Mucosa of stomach (tissue), 1 donor: Measurements from ENCODE around the gene DMRT2.

Source experiments
- H3K27me3 ChIP-seq: one replicate; pipeline ENCODE4 v1.7.0; 2013; ENCODE audit warnings: mild to moderate bottlenecking, low read length; ENCODE audit not compliant: control insufficient read depth, insufficient read depth
- H3K36me3 ChIP-seq: one replicate; pipeline ENCODE4 v1.7.0; 2013; ENCODE audit warnings: low read length; ENCODE audit not compliant: control insufficient read depth, insufficient read depth
- H3K4me1 ChIP-seq: one replicate; pipeline ENCODE4 v1.7.0; 2013; ENCODE audit warnings: mild to moderate bottlenecking, low read length; ENCODE audit not compliant: control insufficient read depth, insufficient read depth
- H3K4me3 ChIP-seq: one replicate; pipeline ENCODE4 v1.7.0; 2013; ENCODE audit warnings: low read length
- H3K9ac ChIP-seq: one replicate; pipeline ENCODE4 v1.7.0; 2013; ENCODE audit warnings: mild to moderate bottlenecking, low read length, moderate library complexity
- H3K9me3 ChIP-seq: one replicate; pipeline ENCODE4 v1.7.0; 2013; ENCODE audit warnings: mild to moderate bottlenecking, low read length, moderate library complexity; ENCODE audit not compliant: control insufficient read depth
- donor health status: Pancreatic carcinoma.

The DMRT2 gene

GRCh38 chr9:1049641-1050040 is 516 bp upstream of the DMRT2 start:
- H3K9me3 ChIP-seq, result no peaks in the 10 kb centered on the region
- H3K9ac ChIP-seq, result no peak overlapping the region
- H3K4me3 ChIP-seq, result no peak overlapping the region
- H3K27me3 ChIP-seq, result peaks cover 95% of the 10 kb centered on the region
- no peaks in the 10 kb centered on the region for H3K36me3 ChIP-seq
- H3K4me1 ChIP-seq, result peaks cover 25% of the 10 kb centered on the region

- Histone ChIP-seq H3K27me3 (peaks cover 82% of the 10 kb centered on the region), H3K9ac (no peak overlapping the region), H3K4me1 (peaks cover 25% of the 10 kb centered on the region), H3K4me3 (no peak overlapping the region), H3K36me3 (no peaks in the 10 kb centered on the region), H3K9me3 (no peaks in the 10 kb centered on the region)
Measured at GRCh38 chr9:1051210-1051583, 1.0 kb downstream of the DMRT2 start.

- Histone ChIP-seq H3K27me3 (peaks cover 82% of the 10 kb centered on the region), H3K9ac (no peak overlapping the region), H3K4me1 (peaks cover 25% of the 10 kb centered on the region), H3K36me3 (no peaks in the 10 kb centered on the region), H3K9me3 (no peaks in the 10 kb centered on the region), H3K4me3 (no peak overlapping the region)
Measured at GRCh38 chr9:1051584-1052275, 1.6 kb downstream of the DMRT2 start.

GRCh38 chr9:1052365-1053281 is 2.5 kb downstream of the DMRT2 start:
- no peak overlapping the region for H3K4me3 ChIP-seq
- H3K27me3 ChIP-seq, result peaks cover 76% of the 10 kb centered on the region
- H3K9me3 ChIP-seq, result no peaks in the 10 kb centered on the region
- H3K9ac ChIP-seq, result no peak overlapping the region
- H3K36me3 ChIP-seq, result no peaks in the 10 kb centered on the region
- peaks cover 19% of the 10 kb centered on the region for H3K4me1 ChIP-seq

GRCh38 chr9:1053282-1053621 is 3.1 kb downstream of the DMRT2 start:
- Histone ChIP-seq H3K9ac (no peak overlapping the region), H3K4me3 (no peak overlapping the region), H3K27me3 (peaks cover 74% of the 10 kb centered on the region), H3K36me3 (no peaks in the 10 kb centered on the region), H3K9me3 (no peaks in the 10 kb centered on the region), H3K4me1 (peaks cover 15% of the 10 kb centered on the region)

GRCh38 chr9:1053986-1054425 is 3.8 kb downstream of the DMRT2 start:
- Histone ChIP-seq H3K4me1 (peaks cover 9% of the 10 kb centered on the region), H3K36me3 (no peaks in the 10 kb centered on the region), H3K9me3 (no peaks in the 10 kb centered on the region), H3K4me3 (no peak overlapping the region), H3K27me3 (peaks cover 66% of the 10 kb centered on the region), H3K9ac (no peak overlapping the region)

- Histone ChIP-seq H3K27me3 (peaks cover 55% of the 10 kb centered on the region), H3K9me3 (no peaks in the 10 kb centered on the region), H3K4me1 (peaks cover 4% of the 10 kb centered on the region), H3K36me3 (no peaks in the 10 kb centered on the region), H3K9ac (no peak overlapping the region), H3K4me3 (no peak overlapping the region)
Measured at GRCh38 chr9:1055166-1055565, 5.0 kb downstream of the DMRT2 start.

- Histone ChIP-seq H3K9me3 (no peaks in the 10 kb centered on the region), H3K9ac (no peak overlapping the region), H3K27me3 (peaks cover 28% of the 10 kb centered on the region), H3K36me3 (no peaks in the 10 kb centered on the region), H3K4me1 (no peaks in the 10 kb centered on the region), H3K4me3 (no peak overlapping the region)
Measured at GRCh38 chr9:1057910-1058309, 7.8 kb downstream of the DMRT2 start.

GRCh38 chr9:1058826-1059487 is 8.8 kb downstream of the DMRT2 start:
- no peaks in the 10 kb centered on the region for H3K36me3 ChIP-seq
- no peak overlapping the region for H3K4me3 ChIP-seq
- no peaks in the 10 kb centered on the region for H3K4me1 ChIP-seq
- H3K9me3 ChIP-seq, result no peaks in the 10 kb centered on the region
- no peak overlapping the region for H3K9ac ChIP-seq
- H3K27me3 ChIP-seq, result peaks cover 17% of the 10 kb centered on the region

- Histone ChIP-seq H3K36me3 (no peaks in the 10 kb centered on the region), H3K9me3 (no peaks in the 10 kb centered on the region), H3K4me3 (no peak overlapping the region), H3K4me1 (no peaks in the 10 kb centered on the region), H3K9ac (no peak overlapping the region), H3K27me3 (no peaks in the 10 kb centered on the region)
Measured at GRCh38 chr9:1065130-1065529, 15.0 kb downstream of the DMRT2 start.

- Histone ChIP-seq H3K9ac (no peak overlapping the region), H3K4me1 (no peaks in the 10 kb centered on the region), H3K36me3 (no peaks in the 10 kb centered on the region), H3K27me3 (no peaks in the 10 kb centered on the region), H3K9me3 (no peaks in the 10 kb centered on the region), H3K4me3 (no peak overlapping the region)
Measured at GRCh38 chr9:1070692-1071091, 20.5 kb downstream of the DMRT2 start.

GRCh38 chr9:1071730-1072129 is 21.6 kb downstream of the DMRT2 start:
- Histone ChIP-seq H3K27me3 (no peaks in the 10 kb centered on the region), H3K4me1 (no peaks in the 10 kb centered on the region), H3K9me3 (no peaks in the 10 kb centered on the region), H3K4me3 (no peak overlapping the region), H3K36me3 (no peaks in the 10 kb centered on the region), H3K9ac (no peak overlapping the region)
